Measurements from ENCODE around the gene SCD.

The SCD gene

DNA sequence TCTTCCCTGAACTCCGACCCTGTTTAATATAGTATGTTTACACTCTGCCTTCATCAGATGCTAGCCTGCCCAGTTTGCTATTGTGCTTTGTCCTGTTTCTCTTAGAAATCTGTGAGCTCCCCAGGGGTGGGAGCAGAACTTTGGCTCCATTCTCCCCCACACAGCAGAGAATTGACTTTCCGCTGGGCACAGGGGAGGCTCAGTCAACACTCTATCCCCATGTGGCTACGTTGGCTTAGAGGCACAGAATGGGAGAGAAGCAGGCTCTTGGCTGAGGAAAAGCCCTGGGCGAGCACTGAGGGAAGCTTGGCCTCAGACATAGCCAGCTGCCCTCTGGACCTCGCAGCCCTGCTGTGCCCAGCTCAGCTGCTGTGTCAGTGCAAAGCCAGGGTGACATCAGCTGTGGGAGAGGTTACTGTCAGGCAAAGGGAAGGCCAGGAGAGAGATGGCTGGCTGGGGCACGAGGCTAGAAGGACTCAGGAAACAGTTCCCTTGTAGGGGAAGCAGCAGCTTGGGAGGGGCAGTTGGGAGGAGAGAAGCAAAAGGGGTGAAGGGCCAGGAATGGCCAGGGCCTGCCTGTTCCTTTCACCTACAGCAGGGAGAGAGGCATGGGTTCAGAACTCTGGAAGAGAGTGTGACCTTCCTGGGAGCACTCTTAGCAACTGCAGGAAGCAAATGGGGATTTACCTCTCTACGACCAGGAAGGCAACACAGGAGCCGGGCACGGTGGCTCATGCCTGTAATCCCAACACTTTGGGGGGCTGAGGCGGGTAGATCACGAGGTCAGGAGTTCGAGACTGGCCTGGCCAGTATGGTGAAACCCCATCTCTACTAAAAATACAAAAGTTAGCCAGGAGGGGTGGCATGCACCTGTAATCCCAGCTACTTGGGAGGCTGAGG, 5.8 kb upstream of the SCD start:
- no peak for DNase-seq (ENCODE audit: low spot score)

DNA sequence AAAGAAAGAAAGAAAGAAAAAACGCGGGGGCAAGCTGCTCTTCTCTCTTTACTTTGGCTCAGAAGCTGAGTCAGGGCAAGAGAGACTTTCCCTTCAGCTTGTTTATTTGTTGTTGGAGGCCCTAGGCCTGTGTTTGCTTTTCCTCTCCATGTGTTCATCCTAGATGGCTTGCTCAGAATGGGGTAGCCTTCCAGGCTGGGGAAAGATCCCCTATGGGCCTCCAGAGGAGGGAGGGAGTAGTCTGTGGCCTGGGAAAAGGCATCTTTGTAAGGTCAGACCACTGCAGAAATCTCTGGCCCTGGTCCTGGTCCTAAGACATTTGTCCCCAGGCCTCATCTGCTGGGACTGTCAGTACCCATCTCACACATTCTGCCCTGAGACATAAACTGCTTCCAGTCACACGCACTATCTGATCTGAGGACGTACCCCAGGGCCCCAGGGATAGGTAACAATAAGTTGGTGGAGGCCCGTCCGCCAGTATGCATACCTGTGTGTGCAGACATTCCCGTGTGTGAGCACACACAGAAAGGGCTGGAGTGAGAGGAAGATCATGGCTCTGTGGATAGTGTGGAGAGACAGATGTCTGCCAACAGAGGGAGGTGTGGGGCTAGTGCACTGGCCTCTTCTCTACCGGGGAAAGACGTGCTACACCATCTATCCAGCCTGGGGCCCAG, 4.9 kb upstream of the SCD start:
- peak; percentile 78 for DNase-seq (ENCODE audit: low spot score)

DNA sequence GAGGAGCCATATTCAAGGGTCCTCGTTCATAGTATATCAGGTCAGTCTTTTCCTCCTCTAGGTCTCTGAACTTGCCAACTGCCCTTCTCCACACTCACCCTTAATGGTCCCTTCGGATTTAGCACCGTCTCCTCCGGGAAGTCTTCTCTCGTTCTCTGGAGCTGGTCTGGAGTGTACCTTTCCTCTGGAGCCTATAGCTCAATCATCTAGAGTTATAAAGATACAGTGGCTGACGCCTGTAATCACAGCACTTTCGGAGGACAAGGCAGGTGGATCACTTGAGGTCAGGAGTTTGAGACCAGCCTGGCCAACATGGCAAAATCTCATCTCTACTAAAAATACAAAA, 4.4 kb upstream of the SCD start:
- DNase-seq (ENCODE audit: low spot score), result no peak

DNA sequence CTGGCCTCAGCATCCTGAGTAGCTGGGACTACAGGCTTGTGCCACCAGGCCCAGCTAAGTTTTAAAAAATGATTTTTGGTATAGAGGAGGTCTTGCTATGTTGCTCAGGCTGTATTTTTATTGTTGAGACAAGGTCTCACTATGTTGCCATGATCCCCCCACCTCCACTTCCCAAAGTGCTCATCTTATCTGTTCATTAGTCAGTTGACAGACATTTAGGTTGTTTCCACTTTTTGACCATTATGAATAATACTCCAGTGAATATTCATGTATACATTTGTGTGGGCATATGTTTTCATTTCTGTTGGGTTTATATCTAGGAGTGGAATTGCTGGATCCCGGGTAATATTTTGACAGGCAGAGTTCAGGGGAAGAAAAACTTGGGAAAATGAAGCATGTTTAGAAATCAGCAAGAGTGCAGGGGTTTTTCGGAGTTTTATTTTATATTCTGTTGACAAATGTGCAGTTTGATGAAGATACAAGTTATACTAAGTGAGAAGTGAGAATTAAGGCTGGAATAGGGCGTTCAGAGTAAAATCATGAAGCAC, 2.7 kb upstream of the SCD start:
- DNase-seq (ENCODE audit: low spot score), result no peak

DNA sequence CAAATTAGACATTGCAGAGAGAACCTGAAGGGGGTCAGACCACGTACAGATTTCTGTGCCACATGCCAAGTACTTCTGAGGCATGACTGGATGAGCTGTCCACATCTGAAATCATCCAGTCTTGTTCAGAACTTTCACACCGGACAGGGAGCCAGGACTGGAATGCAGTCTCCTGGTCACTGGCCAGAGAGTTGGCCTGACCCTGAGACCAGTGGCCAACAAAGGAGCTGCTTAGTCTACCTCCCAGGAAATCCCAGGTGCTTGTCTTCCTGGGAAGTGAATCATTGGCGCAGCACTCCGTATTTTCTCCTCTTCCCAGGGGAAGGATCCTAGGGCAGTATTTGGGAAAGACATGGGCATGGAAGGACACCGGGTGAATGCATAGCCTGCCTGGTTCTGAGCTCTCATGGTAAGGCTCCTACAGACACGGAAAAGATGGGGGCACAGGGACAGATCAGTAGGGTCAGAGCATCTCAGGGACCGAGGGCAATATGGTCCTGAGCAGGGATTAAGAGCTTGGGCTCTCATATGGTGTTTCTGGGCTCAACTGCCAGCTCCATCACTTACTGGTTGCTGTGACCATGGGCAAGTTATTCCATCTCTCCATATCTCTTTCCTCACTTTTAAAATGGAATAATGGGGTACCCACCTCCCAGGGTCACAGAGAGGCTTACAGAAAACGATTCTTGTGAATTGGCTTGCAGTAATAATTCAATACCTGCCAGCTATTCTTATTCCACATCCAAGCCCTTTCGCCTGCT, 1.3 kb upstream of the SCD start:
- DNase-seq (ENCODE audit: low spot score), result no peak

DNA sequence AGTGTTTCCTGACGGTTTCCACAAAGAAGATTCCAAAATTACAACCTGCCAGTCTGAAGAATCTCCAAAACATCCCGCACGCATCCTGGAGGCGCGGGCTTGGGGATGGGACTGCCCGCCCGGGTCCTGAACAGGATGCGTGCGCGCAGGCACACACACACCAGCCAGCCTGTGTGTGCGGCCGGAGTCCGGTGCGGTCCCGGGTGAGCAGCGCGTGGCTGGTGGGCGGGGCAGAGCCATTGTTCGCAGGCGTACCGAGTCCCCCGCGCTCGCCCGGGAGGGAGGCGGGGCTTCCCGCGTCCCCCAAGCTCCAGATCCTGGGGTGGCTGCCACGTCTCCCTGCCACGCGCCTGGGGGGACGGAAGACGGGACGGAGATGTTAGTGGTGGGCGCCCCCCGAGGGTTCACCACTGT, 675 bp upstream of the SCD start:
- DNase-seq (ENCODE audit: low spot score), result peak; percentile 91

DNA sequence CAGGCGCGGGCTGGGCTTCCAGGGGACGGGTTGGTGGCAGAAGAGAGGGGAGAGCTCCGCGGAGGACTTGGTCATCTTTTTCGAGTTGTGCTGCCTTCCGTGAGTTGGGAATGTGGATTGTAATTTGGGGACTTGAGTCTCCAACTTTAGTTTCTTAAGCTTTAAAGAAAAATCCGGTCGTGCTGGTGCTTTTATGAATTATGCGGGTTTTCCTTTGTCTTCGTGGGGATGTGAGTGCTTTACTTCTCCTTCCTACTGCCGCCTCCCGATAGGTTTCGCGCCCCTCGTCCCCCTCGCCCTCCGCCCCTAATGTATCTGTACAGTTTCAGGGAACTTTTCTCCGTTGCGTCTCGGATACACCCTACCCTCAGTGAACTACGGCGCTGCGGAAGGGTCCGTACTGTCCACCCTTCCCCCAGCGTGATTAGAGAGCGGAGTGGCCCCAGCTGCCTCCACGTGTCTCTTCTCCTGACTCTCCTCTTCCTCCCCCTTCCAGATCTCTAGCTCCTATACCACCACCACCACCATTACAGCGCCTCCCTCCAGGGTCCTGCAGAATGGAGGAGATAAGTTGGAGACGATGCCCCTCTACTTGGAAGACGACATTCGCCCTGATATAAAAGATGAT, 649 bp downstream of the SCD start:
- DNase-seq (ENCODE audit: low spot score), result no peak

DNA sequence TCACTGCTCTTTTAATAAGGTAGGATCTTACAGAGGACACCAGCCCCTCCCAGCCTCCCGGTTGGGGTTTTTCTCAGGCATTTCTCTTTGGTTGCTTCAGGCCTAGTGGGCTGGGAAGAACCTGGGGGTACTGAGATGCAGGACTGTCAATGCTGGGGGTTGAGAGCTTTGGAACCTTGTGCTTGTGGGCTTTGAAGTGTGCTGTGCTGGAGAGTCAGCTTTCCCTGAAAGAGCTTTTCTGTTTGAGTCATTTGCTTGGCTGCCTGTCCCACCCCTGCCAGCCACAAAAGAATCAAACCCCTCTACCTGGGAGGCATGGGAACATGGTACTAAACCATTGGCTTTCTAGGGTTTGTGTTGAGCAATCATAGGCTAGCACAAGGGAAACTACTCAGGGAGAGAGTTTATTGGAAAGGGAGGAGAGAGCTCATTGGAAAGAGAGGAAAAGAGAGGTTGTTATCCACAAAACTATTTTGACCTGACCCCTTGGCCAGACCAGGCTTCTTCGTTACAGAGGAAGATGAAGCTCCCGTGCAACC, 1.4 kb downstream of the SCD start:
- DNase-seq (ENCODE audit: low spot score), result no peak

DNA sequence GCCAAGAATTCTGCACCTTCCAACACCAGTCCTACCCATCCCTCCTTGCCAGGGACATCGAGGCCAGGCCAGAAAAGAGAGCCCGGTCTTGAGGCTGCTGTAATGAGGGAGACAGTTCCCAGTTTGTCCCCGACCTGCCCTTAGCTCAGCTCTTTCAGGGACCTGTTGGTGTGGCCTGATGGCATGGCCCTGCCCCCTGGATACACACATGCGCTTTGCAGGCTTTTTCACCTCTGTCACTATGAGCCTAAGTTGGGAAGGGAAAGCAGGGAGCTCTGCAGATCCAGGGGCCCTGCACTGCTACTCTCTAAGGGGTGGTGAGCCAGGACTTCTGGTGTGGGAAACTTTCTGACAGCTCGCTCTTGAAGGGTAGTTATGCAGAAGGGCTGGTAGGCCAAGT, 2.1 kb downstream of the SCD start:
- DNase-seq (ENCODE audit: low spot score), result no peak

DNA sequence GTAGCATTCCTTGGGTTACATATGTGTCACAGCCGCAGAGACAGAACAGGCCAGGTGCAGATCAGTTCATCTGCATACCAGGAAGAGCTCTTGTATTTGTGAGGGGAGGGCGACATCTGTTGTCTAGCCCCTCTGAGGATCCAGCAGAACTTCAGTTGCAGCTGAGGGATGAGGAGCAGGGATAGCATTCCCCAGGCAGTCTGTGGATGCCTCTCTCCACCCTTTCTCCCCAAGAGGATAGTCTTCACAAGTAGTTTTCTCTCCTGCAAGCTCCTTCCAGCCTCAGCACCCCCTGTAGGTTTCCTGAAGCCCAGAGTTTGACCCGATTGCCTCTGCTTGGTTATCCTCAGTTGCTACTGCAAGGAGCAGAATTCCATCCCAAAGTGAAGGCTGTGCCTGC, 2.6 kb downstream of the SCD start:
- DNase-seq (ENCODE audit: low spot score), result no peak

DNA sequence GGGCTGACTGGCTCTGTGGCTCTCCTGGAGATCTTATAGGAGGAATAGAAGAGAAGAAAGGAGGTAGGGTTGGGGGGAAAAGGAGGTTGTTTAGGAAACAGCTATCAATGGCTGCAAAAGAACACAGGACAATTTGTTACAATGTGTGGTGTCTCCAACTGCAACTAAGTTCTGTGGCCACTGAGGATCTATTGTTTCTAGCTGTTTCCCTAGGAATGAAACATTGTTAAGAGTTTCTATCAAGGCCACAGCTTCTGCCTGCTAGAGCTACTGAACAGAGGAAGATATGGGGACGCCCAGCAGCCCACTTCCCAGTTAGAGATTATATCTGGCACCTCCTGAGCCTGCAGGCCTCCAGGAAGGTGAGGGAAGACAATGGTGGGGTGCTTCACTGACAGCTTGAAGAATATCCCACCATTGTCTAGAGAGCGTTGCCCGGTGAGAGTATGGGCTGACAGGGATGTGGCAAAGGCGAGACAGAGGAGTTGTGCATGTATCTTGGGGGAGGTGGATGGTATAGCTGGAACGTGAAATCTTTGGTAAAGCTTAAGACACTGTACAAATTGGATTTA, 4.0 kb downstream of the SCD start:
- no peak for DNase-seq (ENCODE audit: low spot score)

DNA sequence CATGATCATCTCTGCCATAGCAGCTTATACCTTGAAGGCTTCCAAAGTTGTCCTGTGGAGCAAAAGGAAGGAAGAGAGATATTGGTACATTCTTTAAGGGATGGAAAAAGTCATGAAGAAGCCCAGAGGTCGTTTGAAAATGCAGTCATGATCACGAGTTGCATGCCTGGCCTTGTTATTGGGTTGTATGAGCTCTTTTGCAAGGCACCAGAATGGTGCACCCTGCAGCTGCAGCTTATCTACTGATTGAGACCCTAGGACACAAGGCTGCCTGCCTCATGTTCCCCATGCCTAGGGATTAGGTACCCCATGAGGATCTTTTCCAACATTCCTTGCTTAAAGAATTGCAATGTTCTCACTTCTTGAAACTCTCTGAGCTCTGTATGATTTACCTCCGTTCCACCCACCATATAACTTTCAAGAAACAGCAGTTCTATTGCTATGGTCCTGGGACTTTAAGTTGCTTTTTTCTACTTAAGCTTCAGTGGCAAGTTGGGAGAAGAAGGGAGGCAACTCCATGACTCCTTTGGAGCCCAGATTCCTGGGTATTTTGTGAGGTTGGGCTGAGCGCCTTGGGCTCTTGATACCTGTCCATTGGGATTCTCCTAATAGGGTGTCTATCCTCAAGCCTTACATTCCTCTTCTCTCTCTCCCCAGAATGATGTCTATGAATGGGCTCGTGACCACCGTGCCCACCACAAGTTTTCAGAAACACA, 6.9 kb downstream of the SCD start:
- DNase-seq (ENCODE audit: low spot score), result no peak

DNA sequence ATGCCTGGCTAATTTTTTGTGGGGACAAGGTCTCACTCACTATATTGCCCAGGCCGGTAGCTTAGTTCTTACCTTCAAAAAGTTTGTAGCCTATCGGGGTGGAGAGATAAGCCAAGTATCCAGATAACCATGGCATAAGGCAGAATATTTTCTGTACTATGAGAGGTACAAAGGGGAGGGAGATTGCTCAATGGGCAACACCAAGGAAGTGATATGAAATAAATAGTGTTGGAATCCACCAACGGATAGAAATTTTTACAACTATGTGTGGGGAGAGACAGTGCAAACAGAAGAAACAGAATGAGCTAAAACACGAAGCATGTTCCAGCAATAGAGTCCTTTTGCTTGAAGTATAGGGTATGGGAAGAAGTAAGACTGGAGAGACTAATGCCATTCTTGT, 8.1 kb downstream of the SCD start:
- DNase-seq (ENCODE audit: low spot score), result no peak

DNA sequence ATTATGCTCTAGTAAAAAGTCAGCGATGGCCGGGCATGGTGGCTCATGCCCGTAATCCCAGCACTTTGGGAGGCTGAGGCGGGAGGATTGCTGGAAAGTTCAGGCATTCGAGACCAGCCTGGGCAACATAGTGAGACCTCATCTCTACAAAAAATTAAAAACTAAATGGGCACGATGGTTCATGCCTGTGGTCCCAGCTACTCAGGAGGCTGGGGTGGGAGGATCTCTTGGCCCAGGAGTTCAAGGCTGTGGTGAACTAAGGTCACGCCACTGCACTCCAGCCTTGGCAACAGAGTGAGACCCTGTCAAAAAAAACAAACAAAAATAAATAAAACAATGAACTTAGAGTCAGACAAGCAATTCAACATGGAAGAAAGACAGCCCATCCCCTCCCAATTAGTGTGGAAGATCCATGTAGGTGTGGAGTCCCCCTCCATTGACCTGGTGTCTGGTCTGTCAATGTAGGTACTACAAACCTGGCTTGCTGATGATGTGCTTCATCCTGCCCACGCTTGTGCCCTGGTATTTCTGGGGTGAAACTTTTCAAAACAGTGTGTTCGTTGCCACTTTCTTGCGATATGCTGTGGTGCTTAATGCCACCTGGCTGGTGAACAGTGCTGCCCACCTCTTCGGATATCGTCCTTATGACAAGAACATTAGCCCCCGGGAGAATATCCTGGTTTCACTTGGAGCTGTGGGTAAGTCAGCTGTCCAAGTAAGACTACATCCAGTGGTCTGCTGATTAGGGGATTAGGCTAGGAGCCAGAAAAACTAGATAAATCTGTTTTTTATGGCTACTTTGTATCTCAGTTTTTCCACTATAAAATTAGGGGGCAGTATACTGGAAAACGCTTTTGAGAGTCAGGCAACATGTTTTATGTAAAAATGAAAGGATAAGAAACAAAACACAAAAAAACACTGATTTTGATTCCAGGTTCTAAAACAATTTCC, 9.3 kb downstream of the SCD start:
- no peak for DNase-seq (ENCODE audit: low spot score)

DNA sequence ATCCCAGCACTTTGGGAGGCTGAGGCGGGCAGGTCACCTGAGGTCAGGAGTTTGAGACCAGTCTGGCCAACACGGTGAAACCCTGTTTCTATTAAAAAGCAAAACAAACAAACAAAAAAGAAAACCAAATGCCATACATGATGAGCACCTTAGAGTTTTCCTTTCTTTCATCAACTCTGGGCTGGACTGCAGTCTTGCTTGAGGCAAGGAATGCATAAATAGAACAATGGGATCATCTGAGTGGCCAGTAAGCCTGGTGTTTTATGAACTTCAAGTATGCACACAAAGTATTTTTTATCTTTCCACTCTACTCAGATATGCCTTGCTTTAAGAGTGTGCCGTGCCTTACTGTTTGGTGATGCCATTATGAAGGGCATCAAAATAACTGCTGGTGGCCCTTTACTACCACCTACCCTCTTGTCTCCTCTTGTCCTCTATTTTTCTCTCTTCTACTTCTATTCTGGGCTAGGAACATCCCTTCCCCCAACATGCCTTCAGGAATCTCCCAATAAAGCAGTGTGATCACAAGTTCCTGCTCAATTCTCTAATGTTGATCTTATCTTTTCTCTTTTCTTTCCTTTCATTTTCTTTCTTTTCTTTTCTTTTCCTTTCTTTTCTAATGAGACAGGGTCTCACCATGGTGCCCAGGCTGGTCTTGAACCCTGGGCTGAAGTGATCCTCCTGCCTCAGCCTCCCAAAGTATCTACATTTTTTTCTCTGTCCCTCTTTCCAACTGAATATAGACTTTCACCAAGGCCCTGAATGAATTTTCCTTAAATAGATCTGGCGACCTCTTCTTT, 10.2 kb downstream of the SCD start:
- DNase-seq (ENCODE audit: low spot score), result no peak

DNA sequence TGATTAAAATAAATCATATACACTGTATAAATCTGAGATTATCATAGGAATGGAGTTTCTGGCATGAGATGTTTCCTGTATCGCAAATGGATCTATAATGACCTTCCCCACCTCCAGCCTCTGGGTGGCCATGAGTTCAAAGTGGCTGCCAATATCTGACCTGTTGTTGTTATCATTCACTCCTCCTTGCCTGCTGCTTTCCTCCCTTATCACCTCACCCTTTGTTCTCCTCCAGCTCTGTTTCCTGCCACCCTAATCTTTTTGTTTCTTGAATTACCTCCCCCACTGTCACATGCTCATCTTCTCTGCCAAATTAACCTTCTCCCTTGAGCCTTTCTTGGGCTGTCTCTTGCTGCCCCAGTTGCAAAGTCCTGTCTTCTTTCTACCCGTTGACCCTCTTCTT, 12.0 kb downstream of the SCD start:
- DNase-seq (ENCODE audit: low spot score), result no peak

DNA sequence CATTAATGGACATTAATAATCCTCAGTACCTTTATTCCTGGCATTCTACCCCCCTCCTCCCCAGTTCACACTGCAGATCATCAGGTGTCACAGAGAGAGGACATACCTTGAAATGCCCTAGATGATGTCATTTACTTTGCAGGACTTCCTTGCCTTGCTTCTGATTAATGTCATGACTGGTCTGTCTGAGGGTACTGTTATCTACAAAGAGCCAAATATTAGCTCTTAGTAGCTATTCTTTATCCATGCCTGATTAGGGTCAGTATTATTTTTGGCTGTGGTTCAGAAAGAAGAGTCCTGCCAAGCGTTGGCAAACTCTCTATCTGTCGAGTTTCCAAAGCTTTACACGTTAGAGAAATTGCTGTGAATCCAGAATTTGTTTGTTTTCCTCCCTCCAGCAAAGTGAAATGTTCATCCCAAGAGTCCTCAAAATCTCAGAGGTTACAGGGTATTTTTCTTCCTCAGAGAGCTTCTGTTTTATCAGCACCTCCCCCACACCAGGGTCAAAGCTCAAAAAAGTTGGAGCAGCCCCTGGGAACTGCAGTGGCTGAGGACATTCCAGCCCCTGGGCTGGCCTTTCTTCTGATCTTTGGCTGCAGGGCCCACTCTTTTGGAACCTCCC, 12.6 kb downstream of the SCD start:
- no peak for DNase-seq (ENCODE audit: low spot score)

DNA sequence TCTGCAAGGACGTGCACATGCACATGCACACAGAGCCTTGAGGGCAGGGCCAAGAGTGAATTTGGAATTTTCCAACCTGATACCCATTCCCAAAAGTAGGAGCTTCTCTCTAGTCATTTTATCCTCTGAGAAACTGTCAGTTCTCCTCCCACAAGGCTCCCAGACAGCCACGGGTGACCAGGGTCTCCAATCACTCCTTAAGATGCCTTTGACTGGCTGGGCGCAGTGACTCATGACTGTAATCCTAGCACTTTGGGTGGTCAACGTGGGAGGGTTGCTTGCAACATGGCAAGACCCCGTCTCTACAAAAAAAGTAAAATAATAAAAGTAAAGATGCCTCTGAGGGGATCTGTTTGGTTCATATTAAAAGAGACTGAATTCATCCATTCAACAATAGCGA, 13.2 kb downstream of the SCD start:
- DNase-seq (ENCODE audit: low spot score), result no peak
